ENCODE measurements around the gene CFAP74.

- TF ChIP-seq, protein P1, sequence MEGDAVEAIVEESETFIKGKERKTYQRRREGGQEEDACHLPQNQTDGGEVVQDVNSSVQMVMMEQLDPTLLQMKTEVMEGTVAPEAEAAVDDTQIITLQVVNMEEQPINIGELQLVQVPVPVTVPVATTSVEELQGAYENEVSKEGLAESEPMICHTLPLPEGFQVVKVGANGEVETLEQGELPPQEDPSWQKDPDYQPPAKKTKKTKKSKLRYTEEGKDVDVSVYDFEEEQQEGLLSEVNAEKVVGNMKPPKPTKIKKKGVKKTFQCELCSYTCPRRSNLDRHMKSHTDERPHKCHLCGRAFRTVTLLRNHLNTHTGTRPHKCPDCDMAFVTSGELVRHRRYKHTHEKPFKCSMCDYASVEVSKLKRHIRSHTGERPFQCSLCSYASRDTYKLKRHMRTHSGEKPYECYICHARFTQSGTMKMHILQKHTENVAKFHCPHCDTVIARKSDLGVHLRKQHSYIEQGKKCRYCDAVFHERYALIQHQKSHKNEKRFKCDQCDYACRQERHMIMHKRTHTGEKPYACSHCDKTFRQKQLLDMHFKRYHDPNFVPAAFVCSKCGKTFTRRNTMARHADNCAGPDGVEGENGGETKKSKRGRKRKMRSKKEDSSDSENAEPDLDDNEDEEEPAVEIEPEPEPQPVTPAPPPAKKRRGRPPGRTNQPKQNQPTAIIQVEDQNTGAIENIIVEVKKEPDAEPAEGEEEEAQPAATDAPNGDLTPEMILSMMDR (IDR thresholded peaks at IDR 0.05): no peak
- no peak for TF ChIP-seq POLR2A (IDR thresholded peaks at IDR 0.05)
Observed at GRCh38 chr1:1955621-1956094, 47.9 kb downstream of the CFAP74 start.
